GM19468 (cell line): ENCODE results near the gene CD34.

Experiments
- ATAC-seq: cut with Tn5 transposase; IDR thresholded peaks from one replicate; pipeline ENCODE4 v1.9.1; 2021; ENCODE audit warnings: mild to moderate bottlenecking, moderate library complexity, moderate number of reproducible peaks; ENCODE audit not compliant: unreplicated experiment; ENCODE audit errors: extremely low read depth

Gene CD34

GRCh38 chr1:207838156-207839082 is 72.5 kb downstream of the CD34 start:
- no peak for ATAC-seq

DNA sequence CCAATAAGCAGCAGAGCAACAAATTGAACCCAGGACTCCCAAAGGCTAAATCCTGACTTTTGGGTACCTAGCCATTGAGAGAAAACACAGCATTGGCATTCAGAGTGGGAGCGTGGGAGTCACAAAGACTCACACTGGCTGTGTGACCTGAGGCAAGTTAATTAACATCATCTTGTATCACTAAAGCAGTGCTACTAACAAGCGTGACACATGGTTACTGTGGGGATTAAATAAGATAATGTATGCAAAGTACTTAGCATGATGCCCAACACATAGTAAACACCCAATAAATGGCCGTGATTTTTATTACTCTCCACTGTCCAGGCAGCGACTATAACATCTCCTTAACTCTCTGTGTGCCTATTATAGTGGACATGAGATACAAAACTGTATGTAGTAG is 73.3 kb downstream of the CD34 start:
- no peak for ATAC-seq

DNA sequence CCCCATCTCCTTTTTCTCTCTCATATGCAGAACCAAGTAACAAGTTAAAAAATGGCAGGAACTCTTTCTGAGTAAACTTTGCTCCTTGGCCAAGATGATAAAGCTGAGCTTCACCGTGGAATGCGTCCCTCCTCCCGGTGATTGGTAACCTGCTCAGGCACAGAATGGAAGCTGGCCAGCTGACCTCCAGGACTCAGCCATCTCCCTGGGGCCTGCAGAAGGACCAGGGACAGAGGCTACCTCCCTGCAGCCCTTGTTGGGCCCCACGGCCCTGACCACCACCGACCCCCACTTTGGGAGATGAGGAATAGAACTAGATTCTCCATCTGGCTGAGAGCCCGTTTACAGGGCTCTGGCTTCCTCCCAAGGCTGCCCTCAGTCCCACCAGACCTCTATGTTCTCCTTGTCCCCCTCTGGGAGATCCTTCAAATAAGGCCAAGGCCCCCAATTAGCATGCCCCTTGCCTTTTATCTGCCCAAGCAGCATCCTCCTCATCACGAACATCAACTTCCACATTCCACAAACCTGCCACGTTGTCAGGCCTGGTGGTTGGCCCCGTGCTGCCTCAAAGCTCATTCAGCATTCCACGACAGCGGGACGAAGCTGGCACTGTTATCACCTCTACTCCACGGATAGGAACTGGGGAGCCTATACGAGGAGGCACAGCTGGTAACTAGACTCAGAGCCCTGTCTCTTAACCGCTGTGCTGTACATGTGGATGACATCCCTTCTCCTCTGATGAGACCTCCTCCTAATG is 74.2 kb downstream of the CD34 start:
- ATAC-seq, result no peak

DNA sequence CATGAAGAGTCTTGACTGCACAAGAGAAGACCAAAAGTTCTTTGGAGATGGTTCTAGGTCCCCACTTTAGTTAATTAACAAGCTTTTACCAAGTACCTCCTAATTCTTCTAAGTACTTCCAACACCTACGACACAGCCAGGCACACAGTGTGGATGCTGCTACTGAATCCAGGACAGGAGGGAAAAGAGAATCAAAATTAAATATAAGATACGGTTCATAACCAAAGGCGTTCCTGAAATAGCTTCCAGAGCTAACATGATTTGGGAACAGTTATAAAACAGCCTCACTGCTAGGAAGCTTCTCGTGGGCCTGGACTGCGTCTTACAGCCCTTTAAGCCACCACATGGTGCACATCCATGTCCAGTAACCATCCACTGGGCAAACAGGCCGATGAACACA is 75.0 kb downstream of the CD34 start:
- ATAC-seq, result no peak

DNA sequence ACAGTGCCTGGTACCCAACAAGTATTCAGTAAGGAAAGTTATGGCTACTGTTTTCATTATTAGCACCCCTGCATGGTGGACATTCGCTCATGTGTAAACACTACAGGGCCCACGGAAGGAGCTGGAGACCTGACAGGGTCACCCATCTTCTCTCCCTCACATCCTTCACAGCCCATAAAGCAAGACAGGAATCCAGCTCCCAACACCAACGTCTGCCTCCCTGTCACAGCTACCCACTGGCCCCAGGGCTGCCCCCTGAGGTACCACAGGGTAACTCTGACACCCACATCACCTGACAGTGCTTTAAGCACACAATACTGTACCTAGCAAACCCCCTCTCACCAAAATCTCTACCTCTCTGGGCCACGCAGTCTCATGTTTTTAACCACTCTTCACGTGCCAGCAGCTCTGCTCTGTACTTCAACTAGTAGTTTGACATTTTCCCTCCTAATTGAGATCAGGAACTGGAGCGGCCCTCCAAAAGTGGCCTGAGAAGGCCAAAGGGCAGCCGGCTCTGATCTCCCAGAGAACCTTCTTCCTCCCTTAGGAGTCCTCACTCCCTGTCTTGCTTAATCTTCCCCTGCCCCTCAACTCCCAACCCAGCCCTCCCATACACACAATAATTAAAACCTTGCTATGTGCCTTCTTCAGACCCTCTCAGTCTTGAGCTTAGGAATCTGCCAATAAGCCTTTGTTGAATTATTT is 76.8 kb downstream of the CD34 start:
- no peak for ATAC-seq

GRCh38 chr1:207833381-207833780 is 77.5 kb downstream of the CD34 start:
- ATAC-seq, result no peak

DNA sequence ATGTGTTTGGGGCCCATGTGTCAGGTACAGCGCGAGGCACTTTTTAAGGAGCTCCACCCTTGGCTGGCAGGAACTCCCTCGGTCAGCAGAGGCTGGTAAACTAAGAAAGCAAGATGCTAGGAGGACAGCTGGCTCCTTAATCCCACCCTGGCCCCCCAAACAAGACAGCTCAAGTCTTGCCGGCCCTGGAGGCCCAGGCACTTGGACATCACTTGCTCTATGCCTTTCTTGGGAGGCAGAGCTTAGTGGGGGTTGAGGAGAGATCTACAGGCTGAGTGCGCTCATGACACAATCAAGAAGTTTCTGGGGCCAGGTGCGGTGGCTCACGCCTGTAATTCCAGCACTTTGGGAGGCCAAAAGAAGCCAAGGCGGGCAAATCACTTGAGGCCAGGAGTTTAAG is 78.1 kb downstream of the CD34 start:
- no peak for ATAC-seq

GRCh38 chr1:207831517-207832327 is 79.2 kb downstream of the CD34 start:
- peak; percentile 97 for ATAC-seq
